OCI-M2 (cell line): ENCODE results near the gene UBE4B.
"Not testable (repeated sequence)": the region's sequence is repeated elsewhere in the genome, so short reads cannot be mapped to it uniquely, and the experiment has no call there.

Experiments
- DNase-seq: peaks from one replicate; lab custom pipeline; 2025; ENCODE audit not compliant: unreplicated experiment; lab: John Stamatoyannopoulos, UW

Gene UBE4B

DNA sequence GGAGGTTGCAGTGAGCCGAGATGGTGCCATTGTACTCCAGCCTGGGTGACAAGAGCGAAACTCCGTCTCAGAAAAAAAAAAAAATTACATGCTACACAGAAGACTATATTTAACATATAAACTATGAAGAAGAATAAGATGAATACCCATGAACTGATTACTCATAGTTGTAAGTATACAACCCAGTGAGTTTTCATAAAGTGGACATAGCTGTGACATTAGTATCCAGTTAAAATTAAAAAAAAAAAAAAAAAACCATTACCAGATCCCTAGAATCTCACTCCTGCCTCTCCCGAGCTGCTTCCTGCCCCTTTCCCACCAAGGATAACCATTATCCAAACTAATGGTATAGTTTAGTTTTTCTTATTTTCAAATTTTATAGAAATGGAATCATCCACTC lies 37.4 kb downstream of the UBE4B start:
- DNase-seq, result no peak

- DNase-seq, result no peak
These were observed 38.9 kb downstream of the UBE4B start for GRCh38 chr1:10071640-10072039.

DNA sequence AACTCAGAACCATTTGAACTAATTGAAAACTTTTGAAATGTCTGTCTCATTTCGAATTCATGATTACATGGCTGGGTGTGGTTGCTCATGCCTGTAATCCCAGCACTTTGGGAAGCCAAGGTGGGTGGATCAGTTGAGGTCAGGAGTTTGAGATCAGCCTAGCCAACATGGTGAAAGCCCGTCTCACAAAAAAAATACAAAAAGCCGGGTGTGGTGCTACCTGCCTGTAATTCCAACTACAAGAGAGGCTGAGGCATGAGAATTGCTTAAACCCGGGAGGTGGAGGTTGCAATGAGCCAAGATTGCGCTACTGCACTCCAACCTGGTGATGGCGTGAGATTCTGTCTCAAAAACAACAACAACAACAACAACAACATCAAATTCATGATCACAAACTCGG lies 40.6 kb downstream of the UBE4B start:
- not testable (repeated sequence) for DNase-seq

GRCh38 chr1:10074059-10074851 lies 41.5 kb downstream of the UBE4B start:
- no peak for DNase-seq

DNA sequence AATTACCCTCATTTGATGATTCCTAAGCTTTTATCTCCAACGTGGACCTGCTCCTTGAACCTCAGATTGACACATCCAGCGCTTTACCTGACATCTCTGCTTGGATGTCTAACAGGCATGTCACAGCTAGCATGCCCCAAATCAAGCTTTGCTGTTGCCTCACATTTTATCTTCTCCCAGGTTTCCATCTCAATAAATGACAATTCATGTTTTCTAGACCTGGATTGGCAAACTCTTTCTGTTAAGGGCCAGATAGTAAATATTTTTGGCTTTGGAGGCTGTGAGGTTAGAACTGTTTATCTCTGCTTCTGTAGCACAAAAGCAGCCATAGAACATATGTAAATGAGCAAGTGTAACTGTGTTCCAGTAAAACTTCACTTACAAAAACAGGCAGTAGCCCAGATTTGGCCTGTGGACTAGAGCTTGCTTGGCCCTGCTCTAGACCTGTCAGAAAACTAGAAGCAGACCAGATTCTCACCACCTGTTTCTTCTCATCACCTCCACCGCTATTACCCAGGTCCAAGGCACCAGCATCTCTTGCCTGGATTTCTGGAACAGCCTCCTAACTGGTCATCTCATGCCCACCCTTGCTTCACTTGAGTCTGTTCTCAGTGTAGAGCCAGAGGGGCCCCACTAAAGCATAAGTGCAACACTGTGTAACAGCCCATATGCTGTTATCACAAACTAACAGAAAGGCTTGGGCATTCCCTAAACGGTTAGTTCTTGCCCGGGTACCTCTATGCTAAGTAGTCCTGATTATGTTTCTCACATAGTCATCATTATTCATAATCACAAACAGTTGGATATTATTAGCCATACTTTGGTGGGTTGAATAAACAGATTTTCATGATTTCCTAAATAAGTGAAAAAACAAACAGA lies 42.3 kb downstream of the UBE4B start:
- DNase-seq, result no peak

DNA sequence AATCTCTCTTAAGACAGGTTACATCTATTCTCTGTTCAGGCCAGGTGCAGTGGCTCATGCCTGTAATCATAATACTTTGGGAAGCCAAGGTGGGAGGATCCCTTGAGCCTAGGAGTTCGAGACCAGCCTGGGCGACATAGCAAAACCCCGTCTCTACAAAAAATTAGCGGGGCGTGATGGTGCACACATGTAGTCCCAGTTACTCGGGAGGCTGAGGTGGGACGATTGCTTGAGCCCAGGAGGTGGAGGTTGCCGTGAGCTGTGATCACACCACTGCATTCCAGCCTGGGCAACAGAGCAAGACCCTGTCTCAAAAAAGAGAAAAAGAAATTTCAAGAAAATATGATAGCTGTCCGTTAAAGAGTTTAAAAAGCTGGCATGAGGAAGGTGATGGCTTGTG lies 43.0 kb downstream of the UBE4B start:
- DNase-seq, result no peak

DNA sequence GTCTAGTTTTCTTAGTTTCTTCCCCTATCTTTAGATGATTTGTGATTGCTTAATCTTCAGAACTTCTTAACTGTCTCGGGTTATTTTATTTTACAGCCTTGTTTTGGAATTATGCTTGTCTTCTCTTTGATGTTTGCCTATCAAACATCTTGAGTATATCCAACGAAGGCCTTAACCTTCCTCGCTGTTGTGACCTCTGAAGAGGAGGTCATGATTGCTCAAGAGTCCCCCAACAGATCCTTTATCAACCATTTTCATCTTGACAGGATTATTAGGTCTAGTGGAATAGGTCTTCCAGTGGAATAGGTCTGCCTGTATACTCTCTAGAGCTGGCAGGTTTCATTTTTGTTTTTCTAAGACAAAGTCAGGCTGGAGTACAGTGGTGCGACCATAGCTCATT lies 45.7 kb downstream of the UBE4B start:
- DNase-seq, result no peak

GRCh38 chr1:10080523-10080922 lies 47.8 kb downstream of the UBE4B start:
- no peak for DNase-seq

DNA sequence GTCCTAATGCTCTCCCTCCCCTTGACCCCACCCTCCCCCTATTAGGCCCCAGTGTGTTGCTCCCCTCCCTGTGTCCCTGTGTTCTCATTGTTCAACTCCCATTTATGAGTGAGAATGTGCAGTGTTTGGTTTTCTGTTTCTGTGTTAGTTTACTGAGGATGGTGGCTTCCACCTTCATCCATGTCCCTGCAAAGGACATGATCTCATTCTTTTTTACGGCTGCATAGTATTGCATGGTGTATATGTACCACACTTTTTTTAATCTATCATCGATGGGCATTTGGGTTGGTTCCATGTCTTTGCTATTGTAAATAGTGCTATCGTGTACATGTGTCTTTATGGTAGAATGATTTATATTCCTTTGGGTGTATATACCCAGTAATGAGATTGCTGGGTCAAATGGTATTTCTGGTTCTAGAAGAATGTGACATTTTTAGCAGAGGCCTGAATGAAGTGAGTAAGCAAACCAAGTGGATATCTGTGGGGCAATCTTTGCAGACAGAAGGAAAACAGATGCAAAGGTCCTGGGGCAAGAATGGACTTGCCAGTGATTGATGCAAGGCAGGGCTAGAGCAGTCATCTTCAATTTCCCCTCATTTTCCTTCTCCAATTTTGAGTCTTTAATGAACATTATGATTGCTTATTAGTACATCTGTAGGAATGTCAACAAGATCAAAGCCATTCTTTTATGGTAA lies 50.2 kb downstream of the UBE4B start:
- no peak for DNase-seq

GRCh38 chr1:10084045-10084444 lies 51.3 kb downstream of the UBE4B start:
- DNase-seq, result no peak

DNA sequence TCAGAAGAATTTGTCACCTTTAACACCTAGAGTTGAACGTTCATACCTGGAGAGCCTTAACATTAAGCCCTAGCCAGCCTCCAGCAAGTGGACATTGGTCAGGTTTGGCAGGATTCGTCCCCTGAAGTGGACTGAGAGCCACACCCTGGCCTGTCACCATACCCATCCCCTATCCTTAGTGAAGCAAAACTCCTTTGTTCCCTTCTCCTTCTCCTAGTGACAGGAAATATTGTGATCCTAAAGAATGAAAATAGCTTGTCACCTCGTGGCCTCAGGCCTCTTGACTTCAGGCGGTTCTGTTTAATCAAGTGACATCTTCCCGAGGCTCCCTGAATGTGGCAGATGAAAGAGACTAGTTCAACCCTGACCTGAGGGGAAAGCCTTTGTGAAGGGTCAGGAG lies 52.3 kb downstream of the UBE4B start:
- DNase-seq, result no peak

GRCh38 chr1:10087210-10087609 lies 54.5 kb downstream of the UBE4B start:
- no peak for DNase-seq

- no peak for DNase-seq
These were observed 69.2 kb downstream of the UBE4B start for GRCh38 chr1:10101929-10102328.

DNA sequence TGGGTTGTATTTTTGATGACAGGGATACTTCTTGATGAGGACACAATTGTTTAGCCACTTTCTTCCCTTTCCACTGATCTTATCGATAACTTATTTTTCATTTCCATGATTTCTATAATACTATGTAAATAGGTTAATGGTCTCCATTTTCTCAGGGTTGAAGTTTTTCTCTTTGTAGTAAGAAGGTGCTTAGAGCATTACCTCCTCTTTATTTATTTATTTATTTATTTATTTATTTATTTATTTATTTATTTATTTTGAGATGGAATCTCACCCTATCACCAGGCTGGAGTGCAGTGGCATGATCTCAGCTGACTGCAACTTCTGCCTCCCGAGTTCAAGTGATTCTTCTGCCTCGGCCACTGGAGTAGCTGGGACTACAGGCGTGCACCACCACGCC lies 70.4 kb downstream of the UBE4B start:
- no peak for DNase-seq

DNA sequence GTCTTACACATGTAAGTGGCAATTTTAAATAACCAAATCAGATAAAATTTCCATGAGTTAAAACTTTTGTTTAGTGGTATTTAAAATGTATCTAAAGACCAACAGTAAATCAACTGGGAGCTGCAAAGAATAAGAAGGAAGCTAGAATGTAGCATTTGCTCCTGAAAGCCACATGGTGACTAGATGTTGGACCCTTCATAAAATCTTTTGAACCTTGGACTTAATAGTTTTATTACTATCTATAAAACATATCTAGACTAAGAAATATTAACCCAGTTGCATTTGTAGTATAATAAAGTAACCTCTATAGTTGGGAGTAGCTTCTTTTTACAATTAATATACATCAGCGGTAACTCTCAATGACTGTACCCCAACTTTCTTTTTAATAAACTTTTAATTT lies 72.1 kb downstream of the UBE4B start:
- no peak for DNase-seq

DNA sequence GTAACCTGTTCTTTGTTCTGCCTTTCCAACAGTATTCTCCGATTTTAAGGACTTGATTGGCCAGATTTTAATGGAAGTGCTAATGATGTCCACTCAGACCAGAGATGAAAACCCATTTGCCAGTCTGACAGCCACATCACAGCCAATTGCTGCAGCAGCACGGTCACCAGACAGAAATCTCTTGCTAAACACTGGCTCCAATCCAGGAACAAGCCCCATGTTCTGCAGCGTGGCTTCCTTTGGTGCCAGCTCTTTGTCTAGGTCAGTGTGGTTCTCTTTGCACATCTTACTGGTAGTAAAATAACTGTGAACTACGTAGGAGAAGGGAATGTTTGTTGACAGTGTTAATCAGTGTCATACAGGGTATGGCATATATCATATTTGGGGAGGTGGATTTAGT lies 72.7 kb downstream of the UBE4B start:
- DNase-seq, result no peak

DNA sequence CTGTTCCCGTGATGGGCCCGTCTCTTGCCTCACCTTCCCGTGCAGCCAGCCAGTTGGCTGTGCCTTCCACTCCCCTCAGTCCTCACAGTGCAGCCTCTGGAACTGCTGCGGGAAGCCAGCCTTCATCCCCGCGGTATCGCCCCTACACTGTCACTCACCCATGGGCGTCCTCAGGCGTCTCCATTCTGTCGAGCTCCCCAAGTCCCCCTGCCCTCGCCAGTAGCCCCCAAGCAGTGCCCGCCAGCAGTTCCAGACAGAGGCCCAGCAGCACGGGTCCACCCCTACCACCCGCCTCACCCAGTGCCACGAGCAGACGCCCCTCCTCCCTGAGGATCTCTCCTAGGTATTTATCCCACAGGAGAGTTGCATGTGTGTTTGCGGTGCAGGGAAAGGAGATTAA lies 73.5 kb downstream of the UBE4B start:
- DNase-seq, result no peak

DNA sequence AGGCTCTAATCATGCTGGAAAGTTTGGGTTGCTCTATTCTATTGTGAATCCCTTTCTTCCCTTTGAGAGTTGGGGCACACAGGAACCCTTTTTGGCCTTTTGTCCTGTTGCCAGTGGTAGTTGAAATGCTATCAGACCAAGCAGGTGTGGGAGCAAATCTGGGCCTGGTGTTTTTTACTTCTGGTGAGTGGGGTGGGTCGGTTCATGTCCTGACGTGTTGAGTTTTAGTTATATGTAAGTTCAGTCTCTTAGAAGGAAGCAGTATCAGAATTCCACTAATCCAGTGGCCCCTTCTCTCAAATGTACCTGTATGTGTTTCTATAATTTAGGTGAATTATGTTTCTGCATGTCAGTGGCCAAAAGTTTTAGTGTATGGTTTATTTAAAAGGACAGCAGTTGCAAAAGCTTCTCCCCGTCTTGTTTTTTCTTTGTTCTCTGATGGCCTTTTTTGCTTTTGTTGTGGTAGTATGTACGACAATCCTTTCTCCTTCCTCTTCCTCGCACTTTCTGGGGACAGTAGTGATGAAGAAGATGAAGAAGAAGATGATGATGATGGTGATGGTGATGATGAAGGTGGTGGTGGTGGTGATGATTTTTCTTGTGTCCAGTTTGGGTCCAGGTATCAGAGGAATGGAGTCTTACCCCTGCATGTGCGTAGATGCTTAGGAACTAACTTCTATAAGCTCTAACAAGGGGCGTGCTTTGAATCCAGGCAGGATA lies 74.2 kb downstream of the UBE4B start:
- DNase-seq, result no peak

DNA sequence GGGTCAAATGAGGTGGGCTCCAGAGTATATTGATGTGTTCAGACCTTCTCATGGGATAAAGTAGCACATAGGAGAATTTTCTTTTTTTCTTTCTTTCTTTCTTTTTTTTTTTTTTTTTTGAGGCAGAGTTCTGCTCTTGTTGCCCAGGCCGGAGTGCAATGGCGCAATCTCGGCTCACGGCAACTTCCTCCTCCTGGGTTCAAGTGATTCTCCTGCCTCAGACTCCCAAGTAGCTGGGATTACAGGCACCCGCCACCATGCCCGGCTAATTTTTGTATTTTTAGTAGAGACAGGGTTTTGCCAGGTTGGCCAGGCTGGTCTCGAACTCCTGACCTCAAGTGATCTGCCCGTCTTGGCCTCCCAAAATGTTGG lies 74.7 kb downstream of the UBE4B start:
- not testable (repeated sequence) for DNase-seq

DNA sequence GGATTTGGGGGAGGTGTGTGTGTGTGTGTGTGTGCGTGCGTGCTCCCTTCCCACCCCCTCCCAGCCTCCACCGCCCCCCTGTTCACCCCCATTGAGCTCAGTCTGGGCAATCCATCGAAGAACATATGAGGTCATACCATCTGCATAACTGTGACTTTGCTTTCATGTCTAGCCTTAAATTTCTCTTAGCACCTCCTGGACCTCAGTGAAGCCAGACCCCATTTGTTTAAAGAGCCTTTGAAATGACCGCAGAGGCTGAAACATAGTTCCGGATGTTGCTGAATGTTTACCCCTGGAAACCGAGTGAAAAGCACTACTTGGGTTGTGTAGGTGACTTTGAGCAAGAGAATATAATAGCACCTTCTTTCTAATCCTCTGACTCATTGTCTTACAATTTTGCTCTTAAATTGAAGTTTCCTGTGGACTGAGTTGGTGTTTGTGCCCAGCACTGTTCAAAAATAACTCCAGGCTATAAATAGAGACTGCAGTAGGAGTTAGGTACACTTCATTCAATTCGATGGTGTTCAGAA lies 75.4 kb downstream of the UBE4B start:
- no peak for DNase-seq
